Activated T-cell treated with anti-CD3 and anti-CD28 coated beads for 24 hours (primary cell): ENCODE data around the gene OR2T8.

Experiments
- DNase-seq: peaks from one replicate; pipeline ENCODE4 v3.0.0-alpha.2; 2020; ENCODE audit warnings: low read depth

The OR2T8 gene, protein sequence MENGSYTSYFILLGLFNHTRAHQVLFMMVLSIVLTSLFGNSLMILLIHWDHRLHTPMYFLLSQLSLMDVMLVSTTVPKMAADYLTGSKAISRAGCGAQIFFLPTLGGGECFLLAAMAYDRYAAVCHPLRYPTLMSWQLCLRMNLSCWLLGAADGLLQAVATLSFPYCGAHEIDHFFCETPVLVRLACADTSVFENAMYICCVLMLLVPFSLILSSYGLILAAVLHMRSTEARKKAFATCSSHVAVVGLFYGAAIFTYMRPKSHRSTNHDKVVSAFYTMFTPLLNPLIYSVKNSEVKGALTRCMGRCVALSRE

DNA sequence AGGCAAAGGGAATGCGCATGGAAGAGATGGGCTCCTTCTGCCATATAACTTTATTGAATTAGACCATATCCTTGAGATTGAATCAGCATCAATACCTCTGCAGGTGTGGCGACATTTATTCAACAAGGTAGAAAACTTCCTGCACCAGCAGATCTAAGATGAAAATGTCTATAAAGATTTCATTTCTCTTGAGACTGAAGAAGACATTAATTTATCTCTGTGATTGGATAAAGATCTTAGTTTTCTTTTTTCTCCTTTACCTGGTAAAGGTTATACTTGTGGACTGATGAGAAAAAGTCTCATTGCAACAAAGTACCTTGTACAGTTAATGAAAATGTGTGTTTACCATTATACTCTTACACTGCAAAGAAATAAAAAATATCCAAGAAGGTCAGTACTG lies at the start of gene OR2T8:
OR2T8 (plus strand) TSS at position 301 of the 400 bp plus-strand sequence. CDS start 766 bp downstream, outside the sequence.
- no peak for DNase-seq

DNA sequence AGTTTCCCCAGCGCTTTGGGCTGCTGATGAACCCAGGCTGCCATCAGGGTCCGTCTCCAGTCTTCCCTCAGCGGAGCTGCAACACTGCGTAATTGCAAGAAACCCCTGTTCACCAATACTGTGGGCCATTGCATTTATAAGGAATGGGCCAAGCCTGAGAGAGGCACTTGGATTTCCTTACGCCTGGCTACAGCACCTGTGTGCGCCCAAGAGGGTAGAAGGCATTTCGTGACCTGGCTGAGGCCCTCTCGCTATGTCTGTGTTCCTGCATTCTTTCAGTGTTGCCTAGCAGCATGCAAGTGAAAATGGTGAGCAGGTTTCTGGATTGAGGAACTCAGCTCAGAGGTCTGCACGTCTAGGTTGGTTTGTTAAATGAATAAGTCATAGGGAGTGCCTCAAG lies 36.7 kb upstream of the OR2T8 start:
- no peak for DNase-seq

DNA sequence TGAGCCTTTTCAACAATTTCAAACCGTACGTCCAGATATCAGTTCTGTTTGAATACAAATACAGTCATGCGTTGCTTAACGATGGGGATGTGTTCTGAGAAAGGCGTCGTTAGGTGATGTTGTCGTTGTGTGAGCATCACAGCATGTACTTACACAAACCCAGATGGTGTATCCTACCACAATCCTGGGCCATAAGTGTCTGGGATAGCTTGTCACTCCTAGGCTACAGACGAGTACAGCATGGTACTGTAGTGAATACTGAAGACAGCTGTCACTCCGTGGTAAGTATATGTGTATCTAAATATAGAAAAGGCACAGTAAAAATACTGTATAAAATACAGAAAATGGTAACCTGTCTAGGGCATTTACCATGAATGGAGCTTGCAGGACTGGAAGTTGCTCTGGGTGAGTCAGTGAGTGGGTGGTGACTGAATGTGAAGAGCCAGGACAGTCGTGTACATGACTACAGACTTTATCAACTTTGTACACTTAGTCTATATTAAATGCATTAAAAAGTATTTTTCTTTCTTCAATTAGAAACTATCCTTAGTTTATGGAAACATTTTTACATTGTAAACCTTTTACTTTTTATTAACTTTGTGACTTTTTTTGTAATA lies 35.1 kb upstream of the OR2T8 start:
- no peak for DNase-seq

DNA sequence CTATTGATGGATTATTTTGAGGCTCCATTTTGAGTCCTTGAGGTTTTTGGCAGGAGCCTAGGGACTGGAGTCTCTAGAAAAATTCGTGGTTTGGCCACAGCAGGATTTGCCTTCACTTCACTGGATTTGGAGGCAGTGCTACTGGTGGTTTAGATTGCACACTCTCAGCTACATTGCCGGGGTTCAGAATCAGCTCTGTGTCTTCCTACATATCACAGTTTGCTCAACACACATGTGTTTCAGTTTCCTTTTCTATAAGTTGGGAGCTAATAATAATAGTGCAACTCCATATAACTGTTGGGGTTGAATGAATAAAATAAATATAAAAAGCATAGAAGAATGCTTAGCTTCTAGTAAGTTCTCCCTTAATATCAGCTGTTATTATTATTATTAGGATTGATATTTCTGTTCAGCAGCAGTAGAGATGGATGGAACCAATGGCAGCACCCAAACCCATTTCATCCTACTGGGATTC lies 24.9 kb upstream of the OR2T8 start, which contains the start of gene OR2W3:
OR2W3 (plus strand) TSS at position 425 of the 475 bp plus-strand sequence; CDS start at position 425, 0 bp downstream.
- DNase-seq, result no peak

DNA sequence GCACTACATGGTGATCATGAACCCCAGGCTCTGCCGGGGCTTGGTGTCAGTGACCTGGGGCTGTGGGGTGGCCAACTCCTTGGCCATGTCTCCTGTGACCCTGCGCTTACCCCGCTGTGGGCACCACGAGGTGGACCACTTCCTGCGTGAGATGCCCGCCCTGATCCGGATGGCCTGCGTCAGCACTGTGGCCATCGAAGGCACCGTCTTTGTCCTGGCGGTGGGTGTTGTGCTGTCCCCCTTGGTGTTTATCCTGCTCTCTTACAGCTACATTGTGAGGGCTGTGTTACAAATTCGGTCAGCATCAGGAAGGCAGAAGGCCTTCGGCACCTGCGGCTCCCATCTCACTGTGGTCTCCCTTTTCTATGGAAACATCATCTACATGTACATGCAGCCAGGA lies 24.1 kb upstream of the OR2T8 start:
- DNase-seq, result no peak

DNA sequence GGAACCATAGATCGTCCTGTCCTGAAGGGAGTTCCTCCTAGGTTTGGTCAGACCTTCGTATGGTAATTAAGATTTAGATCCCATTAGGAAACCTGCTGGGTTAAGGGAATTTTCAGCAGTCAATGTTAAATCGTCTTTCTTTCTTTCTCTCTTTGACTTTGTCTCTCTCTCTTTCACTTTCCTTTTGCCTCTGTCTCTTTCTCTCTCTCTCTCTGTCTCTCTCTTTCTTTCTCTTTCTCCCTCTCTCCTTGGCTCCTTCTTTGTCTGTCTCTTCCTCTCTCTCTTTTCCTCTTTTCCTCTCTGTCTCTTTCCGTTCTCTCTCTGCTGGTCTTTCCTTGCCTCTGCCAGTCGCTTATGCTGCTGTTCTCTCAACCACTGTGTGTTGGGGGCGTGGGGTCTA lies 15.9 kb upstream of the OR2T8 start:
- DNase-seq, result no peak

DNA sequence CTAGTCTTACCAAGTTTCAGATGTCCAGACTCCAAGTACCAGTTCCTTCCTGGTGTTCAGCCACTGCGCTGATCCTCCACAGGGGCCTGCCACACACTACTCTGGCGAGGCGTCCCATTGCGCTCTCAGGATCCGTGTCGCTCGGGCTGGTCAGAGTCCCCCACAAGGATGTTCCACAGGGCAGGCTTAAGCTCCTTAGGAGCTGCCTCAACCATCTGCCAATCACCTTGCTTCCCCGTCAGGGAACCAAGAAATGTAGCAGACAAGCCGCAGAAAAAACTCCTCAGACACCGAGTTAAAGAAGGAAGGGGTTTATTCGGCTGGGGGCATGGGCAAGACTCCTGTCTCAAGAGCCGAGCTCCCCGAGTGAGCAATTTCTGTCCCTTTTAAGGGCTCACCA lies 14.9 kb upstream of the OR2T8 start:
- DNase-seq, result no peak

DNA sequence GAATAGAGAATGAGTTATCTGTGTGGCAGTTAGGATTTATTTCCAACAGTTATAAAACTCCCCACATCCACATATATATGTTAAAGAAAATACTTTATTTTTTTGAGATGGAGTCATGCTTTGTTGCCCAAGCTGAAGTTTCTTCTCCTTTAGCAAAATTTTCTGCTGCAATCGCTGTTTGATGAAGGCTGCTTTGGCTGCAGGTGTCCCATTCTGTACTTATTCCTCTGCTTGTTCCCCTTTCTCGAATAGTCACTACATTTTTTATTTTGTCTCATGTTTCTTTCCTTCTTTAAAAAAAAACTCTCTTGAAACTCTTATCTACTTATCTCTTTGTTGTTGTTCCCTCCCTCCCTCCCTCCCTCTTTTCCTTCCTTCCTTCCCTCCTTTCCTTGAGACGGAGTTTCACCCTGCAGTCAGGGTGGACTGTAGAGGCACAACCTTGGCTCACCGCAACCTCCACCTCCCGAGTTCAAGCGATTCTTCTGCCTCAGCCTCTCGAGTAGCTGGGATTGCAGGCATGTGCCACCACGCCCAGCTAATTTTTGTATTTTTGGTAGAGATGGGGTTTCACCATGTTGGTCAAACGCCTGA lies 14.0 kb upstream of the OR2T8 start:
- DNase-seq, result no peak

DNA sequence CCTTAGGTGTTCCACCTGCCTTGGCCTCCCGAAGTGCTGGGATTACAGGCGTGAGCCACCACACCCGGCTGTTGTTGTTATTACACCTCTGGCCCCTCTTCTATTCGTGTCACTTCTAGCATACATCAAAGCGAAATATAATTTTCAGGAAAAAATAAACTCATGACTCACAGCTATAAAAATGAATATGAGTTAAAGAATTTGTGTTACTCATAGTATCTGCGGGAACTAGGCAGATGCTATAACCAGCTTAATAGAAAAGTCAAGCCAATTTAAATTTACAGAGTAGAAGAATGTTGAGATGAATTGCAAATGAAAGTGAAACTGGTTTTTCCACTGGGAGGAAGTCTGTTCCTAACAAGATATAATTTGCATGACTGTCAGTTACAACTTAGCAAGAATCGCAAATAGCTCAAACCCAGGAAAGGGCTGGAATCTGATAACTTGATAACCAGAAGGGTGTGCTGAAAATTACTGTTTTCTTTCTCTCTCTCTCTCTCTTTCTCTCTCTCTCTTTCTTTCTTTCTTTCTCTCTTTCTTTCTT lies 13.5 kb upstream of the OR2T8 start:
- DNase-seq, result no peak

DNA sequence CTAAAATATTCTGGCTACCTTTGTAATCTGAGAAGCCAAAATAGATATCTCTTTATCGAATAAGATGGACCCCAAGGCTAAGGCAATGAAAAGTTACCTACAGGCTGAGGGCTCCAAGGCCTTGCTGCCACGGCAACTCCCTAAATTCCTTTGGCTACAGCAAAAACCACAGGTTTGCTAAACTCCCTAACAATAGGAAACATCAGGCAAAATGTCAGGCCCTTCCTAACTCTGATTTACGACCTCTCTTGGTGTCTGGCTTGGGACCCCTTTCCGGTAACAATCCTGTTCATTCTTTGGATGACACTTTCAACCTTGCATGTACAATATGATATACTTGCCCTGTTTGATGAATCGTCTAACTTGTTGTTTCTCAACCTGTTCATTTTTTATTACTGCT lies 11.3 kb upstream of the OR2T8 start:
- DNase-seq, result no peak

DNA sequence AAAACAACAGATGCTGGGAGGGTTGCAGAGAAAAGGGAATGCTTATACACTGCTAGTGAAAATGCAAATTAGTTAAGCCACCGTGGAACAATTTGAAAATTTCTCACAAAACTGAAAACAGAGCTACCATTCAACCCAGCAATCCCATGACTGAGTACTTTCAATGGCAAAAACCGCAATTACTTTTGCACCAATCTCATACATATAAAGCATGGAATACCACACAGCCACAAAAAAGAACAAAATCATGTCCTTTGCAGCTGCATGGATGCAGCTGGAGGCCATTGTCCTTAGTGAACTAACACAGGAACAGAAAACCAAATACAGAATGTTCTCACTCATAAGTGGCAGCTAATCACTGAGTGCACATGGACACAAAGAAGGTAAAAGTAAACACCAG lies 6.3 kb upstream of the OR2T8 start:
- no peak for DNase-seq

DNA sequence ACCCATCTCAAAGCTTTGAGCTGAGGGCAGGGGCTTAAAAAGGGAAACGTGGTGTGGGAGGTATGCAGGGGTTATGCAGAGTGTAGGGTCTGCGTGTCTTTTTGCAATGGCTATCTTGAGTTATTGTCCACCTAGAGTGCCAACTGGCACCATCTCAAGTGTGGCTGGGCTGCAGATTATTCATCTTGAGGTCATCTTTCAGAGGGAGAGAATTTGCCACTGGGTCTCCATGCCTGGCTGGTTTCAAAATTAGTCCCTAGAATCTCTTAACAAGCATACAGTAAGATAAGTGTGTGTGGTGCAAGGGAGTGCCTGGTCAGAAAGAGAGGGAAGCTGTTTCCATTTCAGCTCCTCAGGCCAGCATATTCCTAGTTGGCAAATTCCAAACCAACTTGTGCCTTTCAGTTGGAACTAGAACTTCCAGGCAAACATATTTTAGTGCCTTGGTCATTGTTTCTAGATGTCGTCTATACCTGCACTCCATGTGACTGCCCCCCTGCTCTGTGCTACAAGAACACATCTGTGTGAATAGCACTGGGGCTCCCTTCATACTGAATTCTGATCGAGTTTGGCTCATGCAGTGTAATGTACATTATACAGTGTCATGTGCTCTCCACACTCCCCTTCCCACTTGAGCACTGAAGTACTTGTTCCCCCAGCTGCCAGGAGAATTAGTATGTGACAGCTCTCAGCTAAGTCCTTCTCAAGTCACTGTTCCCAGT lies 5.0 kb upstream of the OR2T8 start:
- DNase-seq, result no peak

DNA sequence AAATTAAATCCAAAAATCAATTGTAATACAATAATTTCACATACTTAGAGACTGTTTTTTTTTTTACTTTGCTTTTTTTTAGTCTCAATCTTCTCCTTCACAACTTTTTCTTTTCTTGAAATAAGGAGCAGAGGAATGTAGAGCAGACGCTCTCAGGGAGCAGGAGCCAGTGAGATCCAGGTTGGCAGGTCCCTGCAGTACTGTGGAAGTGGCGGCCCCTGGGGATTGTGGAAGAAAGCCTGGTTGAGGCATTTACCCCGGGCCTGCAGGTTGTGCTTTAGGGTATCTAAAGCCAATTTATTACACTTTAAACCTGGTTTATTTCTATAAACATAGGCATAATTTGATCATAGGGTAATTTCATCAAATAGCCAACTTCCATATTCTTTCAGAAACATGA lies 3.9 kb downstream of the OR2T8 start:
- DNase-seq, result no peak

DNA sequence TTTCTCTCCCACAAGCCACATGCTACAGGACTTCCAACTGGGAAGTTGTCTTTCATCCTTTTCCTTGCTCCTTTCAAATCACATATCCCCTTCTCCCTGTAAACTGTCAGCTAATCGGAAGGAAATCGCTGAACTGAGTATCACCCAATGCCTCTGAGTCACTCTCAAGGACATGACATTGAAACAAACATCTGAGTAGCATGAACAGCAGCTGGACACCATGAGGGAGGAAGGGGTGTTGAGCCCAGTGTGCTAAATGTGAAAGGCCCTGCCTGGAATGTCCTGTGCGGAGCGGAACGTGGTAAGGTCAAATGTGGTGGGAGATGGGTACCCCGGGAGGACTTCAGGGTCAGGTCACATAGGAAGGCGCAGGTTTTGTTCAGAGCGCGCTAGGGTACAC lies 4.8 kb downstream of the OR2T8 start, which contains the start of gene OR2AJ1:
OR2AJ1 (plus strand) TSS at position 22 of the 400 bp plus-strand sequence. CDS start 8,880 bp downstream, outside the sequence.
- no peak for DNase-seq

DNA sequence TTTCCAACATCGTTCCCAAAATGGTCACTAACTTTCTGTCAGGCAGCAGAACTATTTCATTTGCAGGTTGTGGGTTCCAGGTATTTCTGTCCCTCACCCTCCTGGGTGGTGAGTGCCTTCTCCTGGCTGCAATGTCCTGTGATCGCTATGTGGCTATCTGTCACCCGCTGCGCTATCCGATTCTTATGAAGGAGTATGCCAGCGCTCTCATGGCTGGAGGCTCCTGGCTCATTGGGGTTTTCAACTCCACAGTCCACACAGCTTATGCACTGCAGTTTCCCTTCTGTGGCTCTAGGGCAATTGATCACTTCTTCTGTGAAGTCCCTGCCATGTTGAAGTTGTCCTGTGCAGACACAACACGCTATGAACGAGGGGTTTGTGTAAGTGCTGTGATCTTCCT lies 13.9 kb downstream of the OR2T8 start:
- DNase-seq, result no peak

DNA sequence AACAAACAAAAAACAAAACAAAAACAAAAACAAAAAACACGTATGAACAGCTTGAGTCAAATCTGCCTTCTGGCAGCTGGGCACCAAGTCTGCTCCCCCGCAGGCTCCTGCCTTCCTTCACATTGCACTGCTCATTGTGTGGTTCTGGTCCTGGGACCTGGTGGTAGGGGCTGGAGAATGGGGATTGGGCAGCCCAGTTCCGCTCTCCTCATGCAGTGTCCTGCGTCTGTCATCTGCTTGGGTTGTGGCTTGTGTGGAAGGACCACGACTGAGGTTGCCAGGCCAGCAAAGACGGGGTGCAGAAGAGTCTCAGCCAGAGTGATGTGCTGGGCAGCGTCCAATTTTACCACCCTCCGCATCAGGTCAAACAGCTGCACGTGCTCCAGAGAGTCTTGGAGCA lies 15.7 kb downstream of the OR2T8 start:
- DNase-seq, result no peak

DNA sequence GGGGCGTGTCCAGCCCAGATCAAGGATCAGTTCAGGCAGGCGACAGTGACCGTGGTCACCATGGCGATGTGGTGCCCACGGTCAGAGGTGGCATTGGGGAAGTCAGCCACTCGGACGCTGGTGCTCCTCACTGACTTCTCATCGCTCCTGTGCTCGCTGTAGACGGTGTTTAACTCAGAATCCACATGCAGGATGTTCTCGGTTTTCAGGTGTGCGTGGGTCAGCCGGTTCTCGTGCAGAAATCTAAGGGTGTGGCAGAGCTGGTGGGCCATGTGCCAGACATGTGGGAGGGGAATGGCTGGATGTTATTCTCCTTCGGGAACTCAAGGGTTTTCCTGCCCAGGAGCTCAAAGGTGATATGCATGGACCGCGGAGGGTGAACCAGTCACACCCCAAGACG lies 16.4 kb downstream of the OR2T8 start:
- DNase-seq, result no peak

DNA sequence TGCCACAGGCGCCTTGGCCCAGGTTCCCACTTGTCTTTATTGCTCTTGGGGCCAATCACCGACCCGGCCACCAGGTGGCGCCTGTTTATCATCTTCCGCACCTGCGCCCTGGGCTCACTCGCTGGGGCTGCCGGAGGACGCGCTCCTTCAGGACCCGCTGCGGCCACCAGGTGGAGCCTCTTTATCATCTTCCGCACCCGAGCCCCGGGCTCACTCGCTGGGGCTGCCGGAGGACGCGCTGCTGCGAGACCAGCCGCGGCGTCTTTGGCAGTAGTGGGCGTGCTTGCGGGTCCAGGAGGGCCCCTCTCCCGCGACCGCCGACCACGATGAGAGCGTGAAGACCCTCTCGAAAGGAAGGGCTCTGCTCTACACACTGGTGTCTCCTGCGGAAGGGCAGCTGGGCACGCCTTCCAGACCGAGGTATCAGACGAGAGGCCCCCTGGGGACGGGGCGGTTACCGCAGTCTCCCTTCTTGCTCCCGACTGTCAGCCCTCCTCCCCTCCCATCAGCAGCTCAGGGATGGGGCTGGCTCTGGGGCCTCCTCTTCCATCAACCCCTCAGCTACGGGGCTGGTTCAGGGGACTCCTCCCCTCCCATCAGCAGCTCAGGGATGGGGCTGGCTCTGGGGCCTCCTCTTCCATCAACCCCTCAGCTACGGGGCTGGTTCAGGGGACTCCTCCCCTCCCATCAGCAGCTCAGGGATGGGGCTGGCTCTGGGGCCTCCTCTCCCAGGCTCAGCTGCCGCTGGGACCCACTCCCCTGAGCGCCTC lies 17.1 kb downstream of the OR2T8 start:
- peak; percentile 88 for DNase-seq

DNA sequence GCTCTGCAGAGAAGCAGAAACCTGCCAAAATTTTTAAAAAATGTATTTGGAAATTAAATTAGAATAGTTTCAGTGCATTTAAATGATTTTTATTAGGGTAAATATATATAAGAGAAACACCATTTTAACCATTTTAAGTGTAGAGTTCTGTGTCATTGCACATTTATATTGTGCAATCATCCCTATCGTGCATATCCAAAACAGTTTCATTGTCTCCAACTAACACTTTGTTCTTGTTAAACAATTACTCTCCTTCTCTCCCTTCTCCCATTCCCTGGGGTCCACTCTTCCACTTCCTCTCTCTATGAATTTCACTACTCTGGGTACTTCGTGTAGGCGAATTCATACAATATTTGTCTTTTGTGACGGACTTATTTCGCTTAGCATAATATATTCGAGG lies 22.6 kb downstream of the OR2T8 start:
- no peak for DNase-seq

DNA sequence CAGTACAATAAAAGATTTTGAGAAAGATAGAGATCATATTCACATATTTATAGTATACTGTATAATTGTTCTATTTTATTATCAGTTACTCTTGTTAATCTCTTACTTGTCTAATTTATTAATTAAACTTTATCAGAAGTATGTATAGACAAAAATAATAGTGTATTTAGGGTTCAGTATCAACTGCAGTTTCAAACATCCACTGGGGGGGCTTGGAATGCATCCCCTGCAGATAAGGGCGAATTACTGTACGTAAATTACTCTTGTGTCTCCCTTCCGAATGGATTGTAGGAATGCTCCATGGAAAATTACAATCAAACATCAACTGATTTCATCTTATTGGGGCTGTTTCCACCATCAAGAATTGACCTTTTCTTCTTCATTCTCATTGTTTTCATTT lies 28.5 kb downstream of the OR2T8 start, which contains the start of gene OR2L8:
OR2L8 (plus strand) TSS at position 301 of the 400 bp plus-strand sequence; CDS start at position 301, 0 bp downstream.
- no peak for DNase-seq

DNA sequence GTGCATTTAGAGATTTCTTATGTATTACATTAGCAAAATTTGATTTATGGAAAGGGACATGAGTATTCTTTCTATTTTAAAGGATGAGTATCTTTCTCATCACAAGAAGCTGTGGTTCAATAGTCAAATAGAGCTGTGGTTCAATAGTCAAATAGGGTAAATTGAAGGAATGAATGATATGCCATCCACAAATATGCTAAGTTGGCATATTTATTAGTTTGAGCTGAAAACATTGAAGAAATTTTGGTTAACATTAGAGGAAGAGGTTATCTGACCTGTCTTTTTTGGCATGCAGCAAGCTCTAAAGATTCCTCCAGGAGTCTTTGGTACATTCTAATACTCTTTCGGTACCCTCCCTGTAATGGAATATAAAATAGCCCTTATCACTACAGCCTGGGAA lies 33.4 kb downstream of the OR2T8 start:
- no peak for DNase-seq
